Stimulated activated CD4-positive, alpha-beta T cell treated with anti-CD3 and anti-CD28 coated beads, Interleukin-4, amount 100 ng/mL, for 24 hours (primary cell): ENCODE measurements around the gene ODAD4.
"Not testable (repeated sequence)": the region's sequence is repeated elsewhere in the genome, so short reads cannot be mapped to it uniquely, and the experiment has no call there.

ENCODE experiments used
- DNase-seq: peaks from one replicate; pipeline ENCODE4 v3.0.0-alpha.2; 2020

Gene ODAD4

DNA sequence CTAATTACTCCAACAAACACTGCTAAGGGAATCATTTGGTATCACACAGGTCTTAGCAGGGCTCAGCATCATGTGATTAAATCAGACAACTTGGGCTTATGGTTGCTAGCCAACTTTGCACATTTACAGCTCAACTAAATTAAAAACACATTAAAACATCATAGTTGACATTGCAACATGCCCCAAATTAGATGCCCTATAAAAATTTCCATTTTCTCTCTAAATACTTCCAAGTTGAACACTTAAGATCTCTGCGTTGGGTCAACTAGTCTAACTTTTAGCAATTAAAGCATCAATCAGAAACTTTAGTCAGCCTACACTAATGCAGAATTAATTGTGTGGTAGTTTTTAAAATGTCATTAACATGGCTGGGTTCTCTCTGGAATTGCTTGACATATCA lies 74.7 kb downstream of the ODAD4 start:
- DNase-seq = no peak

DNA sequence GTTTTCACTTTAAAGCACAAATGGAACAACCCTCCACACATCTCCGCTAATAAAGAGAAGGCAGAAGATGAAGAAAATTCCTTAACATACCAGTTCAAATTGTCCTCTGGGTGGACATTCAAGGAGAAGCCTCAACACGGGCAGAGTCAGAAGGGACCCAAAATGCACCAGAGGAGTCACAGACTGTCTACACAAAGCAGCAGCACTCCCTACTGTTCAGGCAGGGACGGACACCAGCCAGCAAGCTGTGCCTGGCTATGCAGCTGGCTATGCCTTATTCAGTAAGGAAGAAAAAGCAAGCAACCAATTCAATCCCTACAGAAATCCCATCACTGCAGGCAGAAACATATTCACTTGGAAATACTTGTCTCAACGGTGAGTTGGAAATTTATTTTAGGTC lies 78.8 kb downstream of the ODAD4 start:
- DNase-seq = no peak

- not testable (repeated sequence) for DNase-seq
Observed at GRCh38 chr17:42010266-42010680, 79.9 kb downstream of the ODAD4 start.

GRCh38 chr17:42010898-42011516 lies 80.6 kb downstream of the ODAD4 start:
- no peak for DNase-seq

GRCh38 chr17:42012363-42012762 lies 81.9 kb downstream of the ODAD4 start:
- not testable (repeated sequence) for DNase-seq

DNA sequence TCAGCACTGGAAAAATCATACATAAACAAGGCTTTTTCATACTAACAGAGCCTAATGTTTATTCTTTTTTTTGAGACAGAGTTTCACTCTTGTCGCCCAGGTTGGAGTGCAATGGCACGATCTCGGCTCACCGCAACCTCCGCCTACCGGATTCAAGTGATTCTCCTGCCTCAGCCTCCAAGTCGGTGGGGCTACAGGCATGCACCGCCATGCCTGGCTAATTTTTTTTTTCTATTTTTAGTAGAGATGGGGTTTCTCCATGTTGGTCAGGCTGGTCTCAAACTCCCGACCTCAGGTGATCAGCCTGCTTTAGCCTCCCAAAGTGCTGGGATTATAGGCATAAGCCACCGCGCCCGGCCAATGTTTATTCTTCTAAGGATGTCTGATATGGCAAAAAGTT lies 83.3 kb downstream of the ODAD4 start:
- not testable (repeated sequence) for DNase-seq
